ENCODE results near the gene NRP1.
A peak's percentile ranks its signal among the peaks of the same experiment; 100 is the strongest.

Gene NRP1

GRCh38 chr10:33201971-33202370, 132.5 kb downstream of the NRP1 start:
- FAIRE-seq = no peak

- no peak for FAIRE-seq
Measured at GRCh38 chr10:33201056-33201780, 133.2 kb downstream of the NRP1 start.

- FAIRE-seq = no peak
Measured at GRCh38 chr10:33199731-33200232, 134.7 kb downstream of the NRP1 start.

GRCh38 chr10:33198610-33199009, 135.9 kb downstream of the NRP1 start:
- FAIRE-seq = no peak

- FAIRE-seq = no peak
Measured at GRCh38 chr10:33196710-33197491, 137.6 kb downstream of the NRP1 start.

- FAIRE-seq = no peak
Measured at GRCh38 chr10:33196377-33196706, 138.1 kb downstream of the NRP1 start.

GRCh38 chr10:33195608-33196376, 138.7 kb downstream of the NRP1 start:
- FAIRE-seq = no peak

GRCh38 chr10:33193701-33194521, 140.6 kb downstream of the NRP1 start:
- FAIRE-seq = no peak

- FAIRE-seq = peak; percentile 92
Measured at GRCh38 chr10:33193057-33193700, 141.3 kb downstream of the NRP1 start.

GRCh38 chr10:33192190-33192589, 142.3 kb downstream of the NRP1 start:
- no peak for FAIRE-seq

- no peak for FAIRE-seq
Measured at GRCh38 chr10:33190406-33190805, 144.1 kb downstream of the NRP1 start.

- no peak for FAIRE-seq
Measured at GRCh38 chr10:33189808-33190207, 144.7 kb downstream of the NRP1 start.

GRCh38 chr10:33189363-33189762, 145.1 kb downstream of the NRP1 start:
- no peak for FAIRE-seq

- FAIRE-seq = no peak
Measured at GRCh38 chr10:33187427-33187999, 147.0 kb downstream of the NRP1 start.

GRCh38 chr10:33186150-33186549, 148.3 kb downstream of the NRP1 start:
- no peak for FAIRE-seq

- no peak for FAIRE-seq
Measured at GRCh38 chr10:33183655-33184054, 150.8 kb downstream of the NRP1 start.

- no peak for FAIRE-seq
Measured at GRCh38 chr10:33180921-33181320, 153.5 kb downstream of the NRP1 start.

GRCh38 chr10:33180390-33180789, 154.1 kb downstream of the NRP1 start:
- no peak for FAIRE-seq

- FAIRE-seq = no peak
Measured at GRCh38 chr10:33179067-33179466, 155.4 kb downstream of the NRP1 start.

- no peak for FAIRE-seq
Measured at GRCh38 chr10:33178026-33178755, 156.3 kb downstream of the NRP1 start.

- no peak for FAIRE-seq
Measured at GRCh38 chr10:33176688-33177087, 157.8 kb downstream of the NRP1 start.
